Measurements from ENCODE around the gene PRRX1. TPM values are rescaled to one million over a fixed set of nuclear protein-coding genes. Genes with fewer than 3 reads are reported as not detected.

PRRX1 gene
- total RNA-seq, 5 donors from 2014 or later (not counting 1 experiment from before 2014, with no cell fraction given), result 0.07 to 0.50 (median 0.41) TPM; not detected in 2

DNA sequence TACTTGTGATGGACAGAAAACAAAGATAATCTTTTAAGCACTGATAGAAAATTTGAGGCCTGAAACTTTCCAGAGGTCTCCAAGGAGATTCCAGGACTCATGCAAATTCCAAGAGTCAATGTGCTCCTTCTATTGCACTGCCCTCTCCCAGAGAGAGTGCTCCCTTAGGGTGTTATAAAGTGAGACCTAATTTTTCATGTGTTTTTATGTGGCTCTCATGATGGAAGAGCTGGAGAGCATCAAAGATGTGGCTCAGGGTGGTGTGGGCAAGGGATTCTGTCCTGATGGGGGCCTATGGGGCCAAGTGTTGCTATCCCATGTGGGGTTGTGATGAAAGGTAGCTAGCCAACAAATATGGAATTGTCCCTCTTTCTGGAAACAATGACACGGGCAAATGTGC is 101.3 kb downstream of the PRRX1 start:
- Mint-ChIP-seq H3K4me1 (no peaks in the 10 kb centered on the region), H3K9me3 (peaks cover 0 to 5% (median 0%) of the 10 kb centered on the region in 3 donors), H3K27me3 (peaks cover 6 to 11% of the 10 kb centered on the region in 2 donors), H3K27ac (no peak overlapping the region), H3K36me3 (no peaks in the 10 kb centered on the region), H3K4me3 (no peak overlapping the region)
- H3K9me3 ChIP-seq, result no peaks in the 10 kb centered on the region
- no peaks in the 10 kb centered on the region for H3K36me3 ChIP-seq (ENCODE audit: control insufficient read depth in 2 of 2, extremely low read depth in 1 of 2, insufficient read depth in 1 of 2, low read length in 1 of 2)
- POLR2A ChIA-PET, result no interaction called here
- CTCF ChIA-PET, result no interaction called here
- H3K27ac ChIP-seq (ENCODE audit: low read length), result no peak overlapping the region
- no peak overlapping the region for H3K4me3 ChIP-seq (ENCODE audit: control insufficient read depth in 1 of 2, extremely low read depth in 1 of 2, low read length in 1 of 2)
- DNase-seq (no peak), ATAC-seq (replicated peaks in 1 of 4) (no peak)
- no CpG with 5 or more reads among the region's 1 CpG for whole genome bisulfite sequencing (ENCODE audit: insufficient coverage)
- H3K27me3 ChIP-seq (replicated peaks in 1 of 2; ENCODE audit: control insufficient read depth in 2 of 2, extremely low read depth in 1 of 2, insufficient read depth in 2 of 2, low read length in 1 of 2), result no peaks in the 10 kb centered on the region
- no peaks in the 10 kb centered on the region for H3K4me1 ChIP-seq (ENCODE audit: control insufficient read depth in 1 of 2, extremely low read depth in 1 of 2, insufficient read depth in 2 of 2, low read length in 2 of 2)

DNA sequence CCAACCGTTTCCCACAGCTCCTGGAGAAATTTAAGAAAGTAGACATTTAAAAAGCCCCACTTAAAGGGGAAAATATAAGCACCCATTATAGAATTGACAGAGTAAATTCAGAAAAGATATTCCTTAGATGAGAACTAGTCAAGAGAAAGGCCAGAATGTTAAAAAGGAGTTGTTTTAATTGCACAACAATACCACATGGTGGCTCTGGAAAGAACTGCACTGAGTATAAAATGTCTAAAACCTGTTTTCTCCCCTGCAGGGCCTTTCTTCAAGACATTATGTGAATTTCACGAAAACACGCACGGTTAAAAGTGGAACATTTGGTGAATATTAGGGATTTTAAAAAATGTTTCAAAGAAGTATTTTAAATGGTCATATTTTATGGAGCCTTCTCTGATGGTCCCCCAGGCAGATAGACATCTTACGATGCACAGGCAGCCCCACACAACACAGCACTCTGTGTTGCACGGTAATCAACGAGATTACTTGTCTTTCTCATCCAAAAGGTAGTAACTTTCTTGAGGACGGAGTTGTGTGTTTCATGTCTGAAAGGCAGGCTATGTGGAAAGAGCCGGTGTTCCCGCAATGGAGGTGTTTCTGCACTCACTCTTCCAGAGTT is 101.9 kb downstream of the PRRX1 start:
- no peaks in the 10 kb centered on the region for H3K9me3 ChIP-seq
- DNase-seq (no peak), ATAC-seq (replicated peaks in 1 of 4) (no peak)
- WGBS (ENCODE audit: insufficient coverage), result no CpG with 5 or more reads among the region's 10 CpGs
- POLR2A ChIA-PET, result no interaction called here
- no peak overlapping the region for H3K27ac ChIP-seq (ENCODE audit: low read length)
- H3K4me1 ChIP-seq (ENCODE audit: control insufficient read depth in 1 of 2, extremely low read depth in 1 of 2, insufficient read depth in 2 of 2, low read length in 2 of 2), result no peaks in the 10 kb centered on the region
- no peaks in the 10 kb centered on the region for H3K27me3 ChIP-seq (replicated peaks in 1 of 2; ENCODE audit: control insufficient read depth in 2 of 2, extremely low read depth in 1 of 2, insufficient read depth in 2 of 2, low read length in 1 of 2)
- peaks cover 0 to 5% (median 0%) of the 10 kb centered on the region in 3 donors for H3K9me3 Mint-ChIP-seq
- H3K36me3 ChIP-seq (ENCODE audit: control insufficient read depth in 2 of 2, extremely low read depth in 1 of 2, insufficient read depth in 1 of 2, low read length in 1 of 2), result no peaks in the 10 kb centered on the region
- H3K27me3 Mint-ChIP-seq, result peaks cover 4 to 8% of the 10 kb centered on the region in 2 donors
- H3K36me3 Mint-ChIP-seq, result no peaks in the 10 kb centered on the region
- H3K4me1 Mint-ChIP-seq, result no peaks in the 10 kb centered on the region
- no peak overlapping the region for H3K27ac Mint-ChIP-seq
- H3K4me3 Mint-ChIP-seq, result no peak overlapping the region
- no peak overlapping the region for H3K4me3 ChIP-seq (ENCODE audit: control insufficient read depth in 1 of 2, extremely low read depth in 1 of 2, low read length in 1 of 2)
- CTCF ChIA-PET, result no interaction called here

DNA sequence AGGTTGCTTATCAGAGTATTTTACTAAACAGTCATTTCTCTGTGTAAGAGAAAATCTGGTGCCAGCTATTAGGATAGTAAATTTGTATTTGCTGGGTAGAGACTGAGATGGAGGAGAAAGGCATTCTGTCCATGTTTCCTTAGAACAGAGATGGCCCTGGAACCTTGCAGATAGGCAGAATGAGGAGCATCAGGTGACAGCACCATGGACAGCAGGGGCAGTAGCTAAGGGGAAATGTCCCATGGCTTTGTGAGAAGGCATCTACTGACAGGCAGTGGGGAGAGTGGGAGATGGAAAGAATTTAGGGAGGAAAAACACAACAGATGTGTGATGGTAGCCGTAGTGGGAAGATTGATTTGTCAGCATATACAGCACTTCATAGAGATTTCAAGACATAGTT is 105.0 kb downstream of the PRRX1 start:
- no peak overlapping the region for H3K27ac Mint-ChIP-seq
- peaks cover 4 to 8% of the 10 kb centered on the region in 2 donors for H3K27me3 Mint-ChIP-seq

DNA sequence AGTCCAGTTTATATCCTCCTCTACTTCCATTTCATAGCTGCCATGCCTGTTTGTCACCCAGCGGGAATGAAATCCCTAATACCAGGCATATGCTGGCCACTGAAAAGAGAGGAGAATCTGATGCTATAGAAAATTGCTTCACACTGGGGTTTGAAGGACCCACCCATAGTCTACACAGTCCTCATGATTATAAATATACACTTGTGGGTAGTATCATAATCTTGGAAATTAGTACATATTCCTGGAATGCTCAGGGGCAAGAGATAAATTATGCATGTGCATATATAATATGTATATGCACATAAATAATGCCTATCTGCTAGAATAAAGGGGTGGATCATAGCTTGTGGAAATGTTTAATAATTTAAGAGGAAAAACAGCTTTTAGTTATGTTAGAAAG is 105.8 kb downstream of the PRRX1 start:
- H3K36me3 ChIP-seq (ENCODE audit: control insufficient read depth in 2 of 2, extremely low read depth in 1 of 2, insufficient read depth in 1 of 2, low read length in 1 of 2), result no peaks in the 10 kb centered on the region
- ChIA-PET POLR2A (no interaction called here), CTCF (no interaction called here)
- Mint-ChIP-seq H3K27me3 (peaks cover 4 to 8% of the 10 kb centered on the region in 2 donors), H3K4me3 (no peak overlapping the region), H3K27ac (no peak overlapping the region), H3K36me3 (no peaks in the 10 kb centered on the region), H3K4me1 (no peaks in the 10 kb centered on the region), H3K9me3 (peaks cover 0 to 5% (median 0%) of the 10 kb centered on the region in 3 donors)
- H3K4me1 ChIP-seq (ENCODE audit: control insufficient read depth in 1 of 2, extremely low read depth in 1 of 2, insufficient read depth in 2 of 2, low read length in 2 of 2), result no peaks in the 10 kb centered on the region
- H3K27me3 ChIP-seq (replicated peaks in 1 of 2; ENCODE audit: control insufficient read depth in 2 of 2, extremely low read depth in 1 of 2, insufficient read depth in 2 of 2, low read length in 1 of 2), result no peaks in the 10 kb centered on the region
- no peaks in the 10 kb centered on the region for H3K9me3 ChIP-seq
- ATAC-seq (replicated peaks in 1 of 4), result no peak
- H3K4me3 ChIP-seq (ENCODE audit: control insufficient read depth in 1 of 2, extremely low read depth in 1 of 2, low read length in 1 of 2), result no peak overlapping the region
- H3K27ac ChIP-seq (ENCODE audit: low read length), result no peak overlapping the region
- DNase-seq, result no peak
- whole genome bisulfite sequencing (ENCODE audit: insufficient coverage), result no CpG with 5 or more reads among the region's 1 CpG

More for the DNA sequence above, 105.0 kb downstream of the PRRX1 start:
- Mint-ChIP-seq H3K36me3 (no peaks in the 10 kb centered on the region), H3K4me1 (no peaks in the 10 kb centered on the region), H3K9me3 (peaks cover 0 to 5% (median 0%) of the 10 kb centered on the region in 3 donors), H3K4me3 (no peak overlapping the region)
- no peaks in the 10 kb centered on the region for H3K36me3 ChIP-seq (ENCODE audit: control insufficient read depth in 2 of 2, extremely low read depth in 1 of 2, insufficient read depth in 1 of 2, low read length in 1 of 2)
- WGBS (ENCODE audit: insufficient coverage), result no CpG with 5 or more reads among the region's 1 CpG
- H3K27ac ChIP-seq (ENCODE audit: low read length), result no peak overlapping the region
- DNase-seq (no peak), ATAC-seq (replicated peaks in 1 of 4) (no peak)
- no peaks in the 10 kb centered on the region for H3K27me3 ChIP-seq (replicated peaks in 1 of 2; ENCODE audit: control insufficient read depth in 2 of 2, extremely low read depth in 1 of 2, insufficient read depth in 2 of 2, low read length in 1 of 2)
- ChIA-PET POLR2A (no interaction called here), CTCF (no interaction called here)
- H3K9me3 ChIP-seq, result no peaks in the 10 kb centered on the region
- no peaks in the 10 kb centered on the region for H3K4me1 ChIP-seq (ENCODE audit: control insufficient read depth in 1 of 2, extremely low read depth in 1 of 2, insufficient read depth in 2 of 2, low read length in 2 of 2)
- H3K4me3 ChIP-seq (ENCODE audit: control insufficient read depth in 1 of 2, extremely low read depth in 1 of 2, low read length in 1 of 2), result no peak overlapping the region

DNA sequence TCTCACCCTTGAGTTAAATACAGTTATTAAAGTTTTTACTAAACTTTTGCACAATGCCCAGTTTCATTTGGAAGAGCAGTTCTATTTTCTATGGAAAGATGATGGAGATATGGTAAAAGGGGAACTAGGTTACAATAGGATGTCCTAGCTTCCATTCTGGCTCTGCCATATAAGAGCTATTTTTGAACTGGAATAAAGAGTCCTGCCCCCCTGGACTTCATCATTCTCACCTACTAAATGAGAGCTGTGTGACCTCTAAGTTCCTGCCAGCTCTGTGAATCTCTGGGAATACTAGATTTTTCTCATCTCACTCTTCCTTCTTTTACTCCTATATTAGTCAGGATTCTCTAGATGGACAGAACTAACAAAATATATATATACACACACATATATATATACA is 106.3 kb downstream of the PRRX1 start:
- no peak for ATAC-seq (replicated peaks in 1 of 4)
- no peaks in the 10 kb centered on the region for H3K27me3 ChIP-seq (replicated peaks in 1 of 2; ENCODE audit: control insufficient read depth in 2 of 2, extremely low read depth in 1 of 2, insufficient read depth in 2 of 2, low read length in 1 of 2)
- ChIA-PET POLR2A (no interaction called here), CTCF (no interaction called here)
- DNase-seq, result no peak
- H3K9me3 ChIP-seq, result no peaks in the 10 kb centered on the region
- Mint-ChIP-seq H3K36me3 (no peaks in the 10 kb centered on the region), H3K27me3 (peaks cover 4 to 8% of the 10 kb centered on the region in 2 donors), H3K9me3 (peaks cover 0 to 5% (median 0%) of the 10 kb centered on the region in 3 donors), H3K4me3 (no peak overlapping the region), H3K27ac (no peak overlapping the region), H3K4me1 (no peaks in the 10 kb centered on the region)
- no peak overlapping the region for H3K4me3 ChIP-seq (ENCODE audit: control insufficient read depth in 1 of 2, extremely low read depth in 1 of 2, low read length in 1 of 2)
- H3K4me1 ChIP-seq (ENCODE audit: control insufficient read depth in 1 of 2, extremely low read depth in 1 of 2, insufficient read depth in 2 of 2, low read length in 2 of 2), result no peaks in the 10 kb centered on the region
- no peaks in the 10 kb centered on the region for H3K36me3 ChIP-seq (ENCODE audit: control insufficient read depth in 2 of 2, extremely low read depth in 1 of 2, insufficient read depth in 1 of 2, low read length in 1 of 2)
- no peak overlapping the region for H3K27ac ChIP-seq (ENCODE audit: low read length)

DNA sequence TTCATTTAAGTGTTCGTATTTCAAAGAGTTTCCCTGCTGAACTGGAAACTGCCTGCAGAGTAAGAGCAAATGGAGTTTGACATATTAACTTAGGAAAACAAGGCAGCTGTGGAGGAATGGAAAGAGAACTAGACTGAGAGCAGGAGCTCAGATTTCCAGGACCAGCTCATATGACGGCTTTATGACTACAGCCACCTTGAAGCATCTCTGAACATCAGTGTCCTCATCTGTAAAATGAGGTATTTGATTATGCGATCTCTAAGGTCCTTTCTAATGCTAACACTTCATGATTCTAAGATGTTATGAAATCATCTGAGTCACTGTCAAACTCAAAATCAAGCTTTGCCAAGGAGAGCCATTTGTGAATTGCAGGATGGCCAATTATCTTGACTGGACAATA is 112.3 kb downstream of the PRRX1 start:
- Histone ChIP-seq H3K27ac (ENCODE audit: low read length) (no peak overlapping the region), H3K9me3 (no peaks in the 10 kb centered on the region), H3K36me3 (ENCODE audit: control insufficient read depth in 2 of 2, extremely low read depth in 1 of 2, insufficient read depth in 1 of 2, low read length in 1 of 2) (no peaks in the 10 kb centered on the region), H3K4me3 (ENCODE audit: control insufficient read depth in 1 of 2, extremely low read depth in 1 of 2, low read length in 1 of 2) (no peak overlapping the region), H3K27me3 (replicated peaks in 1 of 2; ENCODE audit: control insufficient read depth in 2 of 2, extremely low read depth in 1 of 2, insufficient read depth in 2 of 2, low read length in 1 of 2) (no peaks in the 10 kb centered on the region), H3K4me1 (ENCODE audit: control insufficient read depth in 1 of 2, extremely low read depth in 1 of 2, insufficient read depth in 2 of 2, low read length in 2 of 2) (no peaks in the 10 kb centered on the region)
- H3K27me3 Mint-ChIP-seq, result peaks cover 0 to 5% of the 10 kb centered on the region in 2 donors
- WGBS (ENCODE audit: insufficient coverage), result 78% methylated on average over 1 of the region's 3 CpGs
- no peaks in the 10 kb centered on the region for H3K36me3 Mint-ChIP-seq
- no peak overlapping the region for H3K27ac Mint-ChIP-seq
- no peaks in the 10 kb centered on the region for H3K4me1 Mint-ChIP-seq
- H3K4me3 Mint-ChIP-seq, result no peak overlapping the region
- ChIA-PET CTCF (no interaction called here), POLR2A (no interaction called here)
- peaks cover 0 to 9% (median 0%) of the 10 kb centered on the region in 3 donors for H3K9me3 Mint-ChIP-seq
- no peak for DNase-seq
- ATAC-seq (replicated peaks in 1 of 4), result no peak

DNA sequence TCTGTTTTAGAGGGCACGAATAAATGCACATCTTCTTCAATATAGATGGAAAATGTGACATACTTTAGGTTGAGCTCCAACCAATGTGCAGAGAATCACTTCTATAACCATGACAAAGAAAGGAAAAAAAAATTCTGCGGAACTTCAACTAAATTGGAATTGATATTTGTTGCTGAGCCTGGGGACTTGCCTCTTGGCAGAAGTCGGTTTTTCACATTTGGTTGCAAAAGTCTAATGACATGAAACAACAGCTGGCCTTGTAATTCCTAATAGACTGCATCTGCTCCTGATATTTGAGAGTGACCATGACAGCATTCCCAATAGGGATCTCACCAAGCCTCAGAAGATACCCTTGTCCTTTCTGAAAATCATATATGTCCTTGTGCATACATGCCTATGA is 112.8 kb downstream of the PRRX1 start:
- H3K27ac Mint-ChIP-seq, result no peak overlapping the region
- POLR2A ChIA-PET, result no interaction called here

More for the DNA sequence above, 112.8 kb downstream of the PRRX1 start:
- Histone ChIP-seq H3K27me3 (replicated peaks in 1 of 2; ENCODE audit: control insufficient read depth in 2 of 2, extremely low read depth in 1 of 2, insufficient read depth in 2 of 2, low read length in 1 of 2) (no peaks in the 10 kb centered on the region), H3K9me3 (no peaks in the 10 kb centered on the region), H3K4me3 (ENCODE audit: control insufficient read depth in 1 of 2, extremely low read depth in 1 of 2, low read length in 1 of 2) (no peak overlapping the region), H3K4me1 (ENCODE audit: control insufficient read depth in 1 of 2, extremely low read depth in 1 of 2, insufficient read depth in 2 of 2, low read length in 2 of 2) (no peaks in the 10 kb centered on the region), H3K36me3 (ENCODE audit: control insufficient read depth in 2 of 2, extremely low read depth in 1 of 2, insufficient read depth in 1 of 2, low read length in 1 of 2) (no peaks in the 10 kb centered on the region), H3K27ac (ENCODE audit: low read length) (no peak overlapping the region)
- no peak overlapping the region for H3K4me3 Mint-ChIP-seq
- no peaks in the 10 kb centered on the region for H3K36me3 Mint-ChIP-seq
- DNase-seq (no peak), ATAC-seq (replicated peaks in 1 of 4) (no peak)
- H3K9me3 Mint-ChIP-seq, result peaks cover 0 to 13% (median 0%) of the 10 kb centered on the region in 3 donors
- no peaks in the 10 kb centered on the region for H3K4me1 Mint-ChIP-seq
- 80% methylated on average over 1 of the region's 3 CpGs for WGBS (ENCODE audit: insufficient coverage)
- CTCF ChIA-PET, result no interaction called here
- H3K27me3 Mint-ChIP-seq, result peaks cover 0 to 8% of the 10 kb centered on the region in 2 donors
